ENCODE measurements around the gene PIEZO2.

PIEZO2 gene

GRCh38 chr18:10715791-10716190, 433.6 kb downstream of the PIEZO2 start:
- TF ChIP-seq GABPA (IDR thresholded peaks at IDR 0.05; ENCODE audit: low read depth) (no peak), CTCF (IDR thresholded peaks at IDR 0.05; ENCODE audit: insufficient read depth, low read length) (no peak), POLR2AphosphoS5 (IDR thresholded peaks at IDR 0.05; ENCODE audit: low read depth) (no peak), REST (IDR thresholded peaks at IDR 0.05; ENCODE audit: insufficient replicate concordance, low read depth) (no peak), SPI1 (IDR thresholded peaks at IDR 0.05; ENCODE audit: borderline replicate concordance, low read depth) (no peak)

GRCh38 chr18:10713409-10713808, 436.0 kb downstream of the PIEZO2 start:
- Histone ChIP-seq H3K27ac (replicated peaks) (no peak overlapping the region), H3K4me3 (replicated peaks; ENCODE audit: insufficient read depth, low read length) (no peak overlapping the region), H3K27me3 (ENCODE audit: insufficient read depth, poor library complexity, severe bottlenecking) (no peaks in the 10 kb centered on the region)
- TF ChIP-seq GABPA (IDR thresholded peaks at IDR 0.05; ENCODE audit: low read depth) (no peak), POLR2AphosphoS5 (IDR thresholded peaks at IDR 0.05; ENCODE audit: low read depth) (no peak), SPI1 (IDR thresholded peaks at IDR 0.05; ENCODE audit: borderline replicate concordance, low read depth) (no peak), REST (IDR thresholded peaks at IDR 0.05; ENCODE audit: insufficient replicate concordance, low read depth) (no peak), CTCF (IDR thresholded peaks at IDR 0.05; ENCODE audit: insufficient read depth, low read length) (no peak)
- DNase-seq (ENCODE audit: low read depth in 1 of 2, low spot score in 1 of 2): no peak

More at GRCh38 chr18:10715791-10716190, 433.6 kb downstream of the PIEZO2 start:
- peaks cover 1% of the 10 kb centered on the region for H3K27me3 ChIP-seq (ENCODE audit: insufficient read depth, poor library complexity, severe bottlenecking)
- H3K27ac ChIP-seq (replicated peaks): no peak overlapping the region
- no peak overlapping the region for H3K4me3 ChIP-seq (replicated peaks; ENCODE audit: insufficient read depth, low read length)
- DNase-seq (ENCODE audit: low read depth in 1 of 2, low spot score in 1 of 2): no peak

- no peak for TF ChIP-seq GABPA (IDR thresholded peaks at IDR 0.05; ENCODE audit: low read depth)
- no peak for TF ChIP-seq POLR2AphosphoS5 (IDR thresholded peaks at IDR 0.05; ENCODE audit: low read depth)
- TF ChIP-seq CTCF (IDR thresholded peaks at IDR 0.05; ENCODE audit: insufficient read depth, low read length): no peak
- no peak for TF ChIP-seq REST (IDR thresholded peaks at IDR 0.05; ENCODE audit: insufficient replicate concordance, low read depth)
- TF ChIP-seq SPI1 (IDR thresholded peaks at IDR 0.05; ENCODE audit: borderline replicate concordance, low read depth): no peak
- no peak overlapping the region for H3K27ac ChIP-seq (replicated peaks)
- H3K27me3 ChIP-seq (ENCODE audit: insufficient read depth, poor library complexity, severe bottlenecking): no peaks in the 10 kb centered on the region
- DNase-seq (ENCODE audit: low read depth in 1 of 2, low spot score in 1 of 2): no peak
- H3K4me3 ChIP-seq (replicated peaks; ENCODE audit: insufficient read depth, low read length): no peak overlapping the region
Observed at GRCh38 chr18:10707294-10707693, 442.1 kb downstream of the PIEZO2 start.
